A172 (cell line): ENCODE data around the gene MFSD12. TPM values are rescaled to one million over a fixed set of nuclear protein-coding genes. Genes with fewer than 3 reads are reported as not detected.
"Not testable (repeated sequence)": the region's sequence is repeated elsewhere in the genome, so short reads cannot be mapped to it uniquely, and the experiment has no call there.

Experiments
- DNase-seq: peaks from one replicate; pipeline ENCODE4 v3.0.0-alpha.2; 2015; ENCODE audit warnings: low spot score
- total RNA-seq: library from RNA; depleted of rRNA; stranded (reverse); fragments of >200 nt; shearing (Covaris generic); gene quantifications from 2 replicates; pipeline ENCODE4 v1.2.3, GENCODE V29; 2014

The MFSD12 gene
- total RNA-seq, 1 experiment from 2014 or later: 169 TPM

- DNase-seq: no peak
Measured at GRCh38 chr19:3585301-3586126, 28.1 kb upstream of the MFSD12 start, which contains the start of gene GIPC3. TSS of gene GIPC3 (plus strand) at chr19:3585478. CDS start at chr19:3585598, 120 bp downstream.

GRCh38 chr19:3584036-3584802, 26.8 kb upstream of the MFSD12 start:
- not testable (repeated sequence) for DNase-seq

GRCh38 chr19:3581792-3582191, 24.4 kb upstream of the MFSD12 start:
- not testable (repeated sequence) for DNase-seq

- peak; percentile 96 for DNase-seq
Measured at GRCh38 chr19:3580156-3580934, 23.0 kb upstream of the MFSD12 start.

- no peak for DNase-seq
Measured at GRCh38 chr19:3578390-3578789, 21.0 kb upstream of the MFSD12 start.

- no peak for DNase-seq
Measured at GRCh38 chr19:3577723-3578344, 20.4 kb upstream of the MFSD12 start.

GRCh38 chr19:3576696-3577443, 19.5 kb upstream of the MFSD12 start:
- DNase-seq: no peak

GRCh38 chr19:3575949-3576673, 18.7 kb upstream of the MFSD12 start:
- DNase-seq: no peak

- no peak for DNase-seq
Measured at GRCh38 chr19:3575260-3575741, 17.9 kb upstream of the MFSD12 start.

- DNase-seq: peak; percentile 96
Measured at GRCh38 chr19:3573858-3574637, 16.7 kb upstream of the MFSD12 start.

- DNase-seq: no peak
Measured at GRCh38 chr19:3573162-3573857, 15.9 kb upstream of the MFSD12 start.

GRCh38 chr19:3572855-3573161, 15.4 kb upstream of the MFSD12 start, which contains the start of gene HMG20B:
TSS of gene HMG20B (plus strand) at chr19:3572944. CDS start at chr19:3573310, 366 bp downstream.
- no peak for DNase-seq

- DNase-seq: peak; percentile 99
Measured at GRCh38 chr19:3572132-3572854, 14.9 kb upstream of the MFSD12 start.

GRCh38 chr19:3570606-3571011, 13.2 kb upstream of the MFSD12 start:
- DNase-seq: no peak

GRCh38 chr19:3570042-3570441, 12.7 kb upstream of the MFSD12 start:
- DNase-seq: not testable (repeated sequence)

GRCh38 chr19:3565139-3565538, 7.8 kb upstream of the MFSD12 start:
- DNase-seq: peak; percentile 96

- DNase-seq: no peak
Measured at GRCh38 chr19:3563709-3564524, 6.5 kb upstream of the MFSD12 start.
